Heart right ventricle (tissue), 16 donors: ENCODE data around the gene PRTFDC1. TPM values are rescaled to one million over a fixed set of nuclear protein-coding genes. Genes with fewer than 3 reads are reported as not detected.

Source experiments
- ATAC-seq, 8 donors: fragments of 200-7000 bp; cut with Tn5 transposase; one replicate each; pipeline ENCODE4 v1.9.1; 2020; ENCODE audit warnings: mild to moderate bottlenecking in 8 of 8, moderate library complexity in 8 of 8, moderate number of reproducible peaks in 1 of 8
- DNase-seq, 2 donors: peaks; one replicate each; pipeline ENCODE4 v3.0.0-alpha.2; 2020
- H3K27ac ChIP-seq, 10 donors: fragments of 200-600 bp; sonication (generic) in 2 of 10; one replicate each; pipeline versions ENCODE4 v1.5.0 to v1.8.0; 2020 to 2022; ENCODE audit warnings: mild to moderate bottlenecking in 3 of 10
- H3K27me3 ChIP-seq, 7 donors: fragments of 200-600 bp; one replicate each; pipeline ENCODE4 v1.8.0; 2021 to 2022; ENCODE audit warnings: mild to moderate bottlenecking in 2 of 7
- H3K36me3 ChIP-seq, 9 donors: fragments of 200-600 bp; sonication (generic) in 1 of 9; one replicate each; pipeline versions ENCODE4 v1.5.0 to v1.8.0; 2020 to 2022; ENCODE audit warnings: mild to moderate bottlenecking in 2 of 9
- H3K4me1 ChIP-seq, 9 donors: fragments of 200-600 bp; sonication (generic) in 1 of 9; one replicate each; pipeline versions ENCODE4 v1.5.0 to v1.8.0; 2020 to 2022; ENCODE audit warnings: mild to moderate bottlenecking in 4 of 9
- H3K4me3 ChIP-seq, 10 donors: fragments of 200-600 bp; sonication (generic) in 2 of 10; one replicate each; pipeline versions ENCODE4 v1.5.0 to v1.8.0; 2020 to 2022; ENCODE audit warnings: mild to moderate bottlenecking in 7 of 10, moderate library complexity in 2 of 10
- H3K9me3 ChIP-seq, 11 donors: fragments of 200-600 bp in 10 of 11; sonication (generic) in 2 of 11; one replicate each; pipeline versions ENCODE4 v1.5.0 to v1.8.0; 2013 to 2022; ENCODE audit warnings: mild to moderate bottlenecking in 2 of 11, control low read depth in 1 of 11, moderate library complexity in 1 of 11
- WGBS, 2 donors: extraction: QIAGEN DNeasy Blood & Tissue Kit; methylation state at CpG; one replicate each; pipeline ENCODE4 v1.1.7; 2013; ENCODE audit warnings: inconsistent platforms in 1 of 2; 5-methylcytosine and 5-hydroxymethylcytosine counted together
- intact Hi-C, 10 donors: fragments of 100-400 bp; cut with DNase I; formaldehyde crosslinking; loops; one replicate each; pipeline versions ENCODE4 v1.11.1 to v1.14.2; 2022
- polyA plus RNA-seq, 2 donors: library from polyadenylated mRNA; stranded (reverse); fragments of 200-250 nt; gene quantifications; one replicate each; pipeline ENCODE4 v1.2.3, GENCODE V29; 2013
- total RNA-seq, 10 donors: library from RNA; stranded (reverse); fragmentation: NEBNext Ultra II Directional in 3 of 10; extraction: Animal tissue kit (Norgen Biotek cat#: 25700) in 3 of 10; gene quantifications; one replicate each; pipeline versions ENCODE4 v1.2.1 to v1.2.4, GENCODE V29; 2021 to 2023
- TF ChIP-seq, protein P1 (sequence below), 9 donors: fragments of 200-600 bp; sonication (generic) in 2 of 9; IDR thresholded peaks; one replicate each; pipeline versions ENCODE4 v1.5.0 to v1.8.0; 2021 to 2022; ENCODE audit warnings: antibody characterized with exemption in 9 of 9, mild to moderate bottlenecking in 5 of 9, moderate library complexity in 1 of 9
- donor health status: Arrhythmogenic right ventricular cardiomyopathy.
- donor health status: ischemic (EF 13 %, LVEDD 7.1; RV severe dilation, severe dysfunction).
- donor health status: healthy with polysubstance abuse.
- donor health status: DM: no; HTN: yes; CAD: no.
- donor health status: DM: no; HTN: no; CAD: no.
- donor health status: ischemic (EF 25% LVEDD 6.9; RV normal size, moderate dysfunction).
- donor health status: ischemic (EF 25% LVEDD 5.7; RV mildly dilated, moderate dysfunction).
- donor health status: healthy.
- donor health status: DM: yes; HTN: yes; CAD: no.
- donor health status: Ischemic cardiomyopathy.
- donor health status: ischemic (EF 35%, LVEDD 5.7; RV mildly dilated, moderate dysfunction).
- donor health status: nonischemic (EF 11% LVEDD 7.7; RV severe dilation, severe dysfunction).
- donor health status: DM: yes; HTN: yes; CAD: no.
- donor health status: PGD.
- donor health status: ischemic (EF 29% LVEDD 5.4; RV normal size, mild dysfunction).
- donor health status: nonischemic (EF 23%, LVEDD 6.1; RV moderate dilation, normal function).

PRTFDC1 gene
- total and polyA plus RNA-seq, 12 donors, result 2.5 to 11.4 (median 5.0) TPM

DNA sequence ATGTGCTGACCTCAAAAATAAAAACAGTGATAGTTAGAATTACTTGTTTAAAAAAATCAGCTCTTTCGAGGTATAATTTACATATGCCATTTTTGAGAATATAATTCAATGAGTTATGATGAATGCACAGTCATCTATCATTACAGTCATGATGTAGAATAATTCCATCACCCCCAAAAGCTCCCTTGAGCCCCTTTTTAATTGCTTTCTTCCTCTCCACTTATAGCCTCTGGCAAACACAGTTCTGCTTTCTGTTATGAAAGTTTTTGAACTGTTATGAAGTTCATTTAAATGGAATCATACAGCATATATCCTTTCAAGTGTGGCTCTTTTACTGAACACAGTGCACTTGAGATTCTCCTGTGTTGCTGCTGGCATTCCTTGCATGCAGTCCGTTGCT is 41.4 kb downstream of the PRTFDC1 start:
- ATAC-seq (no peak), DNase-seq (no peak)
- Histone ChIP-seq H3K9me3 (no peaks in the 10 kb centered on the region), H3K27ac (no peak overlapping the region), H3K36me3 (no peaks in the 10 kb centered on the region), H3K27me3 (no peaks in the 10 kb centered on the region), H3K4me3 (no peak overlapping the region), H3K4me1 (peaks cover 0 to 43% (median 3%) of the 10 kb centered on the region in 9 donors)
- 96 to 97% methylated on average over 2 of the region's 2 CpGs for WGBS, 2 donors
- intact Hi-C loops, result loop anchor here in 1 of 10 donors (5.0 kb wide), 1 partner anchor 44 kb away; no protein-coding TSS in a partner anchor
- TF ChIP-seq, protein P1, sequence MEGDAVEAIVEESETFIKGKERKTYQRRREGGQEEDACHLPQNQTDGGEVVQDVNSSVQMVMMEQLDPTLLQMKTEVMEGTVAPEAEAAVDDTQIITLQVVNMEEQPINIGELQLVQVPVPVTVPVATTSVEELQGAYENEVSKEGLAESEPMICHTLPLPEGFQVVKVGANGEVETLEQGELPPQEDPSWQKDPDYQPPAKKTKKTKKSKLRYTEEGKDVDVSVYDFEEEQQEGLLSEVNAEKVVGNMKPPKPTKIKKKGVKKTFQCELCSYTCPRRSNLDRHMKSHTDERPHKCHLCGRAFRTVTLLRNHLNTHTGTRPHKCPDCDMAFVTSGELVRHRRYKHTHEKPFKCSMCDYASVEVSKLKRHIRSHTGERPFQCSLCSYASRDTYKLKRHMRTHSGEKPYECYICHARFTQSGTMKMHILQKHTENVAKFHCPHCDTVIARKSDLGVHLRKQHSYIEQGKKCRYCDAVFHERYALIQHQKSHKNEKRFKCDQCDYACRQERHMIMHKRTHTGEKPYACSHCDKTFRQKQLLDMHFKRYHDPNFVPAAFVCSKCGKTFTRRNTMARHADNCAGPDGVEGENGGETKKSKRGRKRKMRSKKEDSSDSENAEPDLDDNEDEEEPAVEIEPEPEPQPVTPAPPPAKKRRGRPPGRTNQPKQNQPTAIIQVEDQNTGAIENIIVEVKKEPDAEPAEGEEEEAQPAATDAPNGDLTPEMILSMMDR (IDR thresholded peaks at IDR 0.05), result no peak

DNA sequence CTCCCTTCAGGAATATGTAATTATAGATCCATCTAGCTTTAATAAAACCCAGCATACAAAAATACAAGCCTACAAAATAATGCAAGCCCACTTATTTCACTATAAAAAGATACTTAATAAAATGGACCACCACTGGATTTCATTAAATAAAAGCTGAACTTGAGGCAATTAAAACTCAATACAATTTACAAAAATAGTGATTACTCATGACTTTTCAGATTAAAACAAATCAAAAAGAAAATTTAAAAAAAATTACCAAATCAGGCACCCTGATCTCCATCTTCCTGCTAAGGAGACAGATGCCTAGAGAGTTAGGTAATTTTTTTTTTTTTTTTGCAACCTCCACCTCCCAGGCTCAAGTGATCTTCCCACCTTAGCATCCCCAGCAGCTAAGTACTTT is 41.8 kb downstream of the PRTFDC1 start:
- ATAC-seq, result no peak
- Histone ChIP-seq H3K36me3 (no peaks in the 10 kb centered on the region), H3K27ac (no peak overlapping the region), H3K4me3 (no peak overlapping the region), H3K27me3 (no peaks in the 10 kb centered on the region), H3K9me3 (no peaks in the 10 kb centered on the region), H3K4me1 (peaks cover 0 to 39% (median 3%) of the 10 kb centered on the region in 9 donors)
- DNase-seq, result no peak
- intact Hi-C loops, result loop anchor here in 1 of 10 donors (5.0 kb wide), 1 partner anchor 43 kb away; no protein-coding TSS in a partner anchor
- TF ChIP-seq, protein P1 (IDR thresholded peaks at IDR 0.05), result no peak

DNA sequence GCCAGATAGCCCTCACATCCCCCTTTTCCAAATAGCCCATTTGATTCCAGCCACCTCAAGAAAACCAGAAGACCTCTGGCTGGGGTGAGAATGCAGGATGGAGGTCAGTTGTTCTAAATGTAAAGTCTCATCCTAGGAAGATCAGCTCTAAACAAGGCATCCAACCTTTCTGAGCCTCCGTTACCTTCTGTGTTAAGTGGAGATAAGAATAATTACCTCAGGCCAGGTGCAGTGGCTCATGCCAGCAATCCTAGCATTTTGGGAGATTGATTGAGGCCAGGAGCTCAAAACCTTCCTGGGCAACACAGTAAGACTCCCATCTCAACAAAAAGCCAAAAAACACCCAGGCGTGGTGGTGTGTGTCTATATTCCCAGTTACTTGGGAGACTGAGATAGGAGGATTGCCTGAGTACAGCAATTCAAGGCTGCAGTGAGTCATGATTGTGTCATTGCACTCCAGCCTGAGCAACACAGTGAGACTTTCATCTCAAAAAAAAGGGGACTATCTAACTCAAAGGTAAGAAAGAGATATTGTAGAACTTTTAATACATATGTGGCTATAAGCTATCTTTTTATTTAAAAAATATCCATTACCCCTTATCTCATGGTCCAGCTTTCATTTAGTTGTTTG is 43.5 kb downstream of the PRTFDC1 start:
- DNase-seq (no peak), ATAC-seq (peak in 1 of 8 donors; percentile 67)
- no peak overlapping the region for H3K4me3 ChIP-seq
- no peak overlapping the region for H3K27ac ChIP-seq
- intact Hi-C loops, result no loop called here
- WGBS, 2 donors, result 87 to 93% methylated on average over 2 of the region's 2 CpGs
- peaks cover 0 to 36% (median 0%) of the 10 kb centered on the region in 9 donors for H3K4me1 ChIP-seq
- H3K9me3 ChIP-seq, result no peaks in the 10 kb centered on the region
- H3K36me3 ChIP-seq, result no peaks in the 10 kb centered on the region
- TF ChIP-seq, protein P1 (IDR thresholded peaks at IDR 0.05), result no peak
- no peaks in the 10 kb centered on the region for H3K27me3 ChIP-seq

DNA sequence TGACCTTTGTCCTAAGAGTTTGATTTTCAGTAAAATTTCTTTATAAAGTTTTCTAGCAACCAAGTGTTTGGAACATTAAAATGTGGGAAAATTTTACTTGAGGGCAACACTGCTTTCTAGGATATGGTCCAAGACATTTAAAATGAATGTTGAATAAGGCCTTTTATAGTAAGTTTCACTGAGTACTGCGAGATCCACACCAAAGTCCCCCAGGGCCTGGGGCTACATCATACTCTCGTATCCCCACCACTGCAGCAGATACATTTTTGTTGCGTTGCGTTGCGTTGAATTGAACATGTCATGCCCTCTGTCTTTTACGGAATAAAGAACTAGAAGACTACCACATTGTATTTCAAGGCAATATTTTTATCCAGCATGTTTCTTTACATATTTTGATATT is 44.5 kb downstream of the PRTFDC1 start:
- intact Hi-C loops, result no loop called here
- Histone ChIP-seq H3K36me3 (no peaks in the 10 kb centered on the region), H3K27me3 (no peaks in the 10 kb centered on the region), H3K27ac (no peak overlapping the region), H3K9me3 (no peaks in the 10 kb centered on the region), H3K4me3 (no peak overlapping the region), H3K4me1 (peaks cover 0 to 34% (median 0%) of the 10 kb centered on the region in 9 donors)
- ATAC-seq, result no peak
- TF ChIP-seq, protein P1 (IDR thresholded peaks at IDR 0.05), result no peak
- no peak for DNase-seq
- WGBS, 2 donors, result 78 to 95% methylated on average over 6 of the region's 6 CpGs
